ENCODE data around the gene GPR137B.

DNA sequence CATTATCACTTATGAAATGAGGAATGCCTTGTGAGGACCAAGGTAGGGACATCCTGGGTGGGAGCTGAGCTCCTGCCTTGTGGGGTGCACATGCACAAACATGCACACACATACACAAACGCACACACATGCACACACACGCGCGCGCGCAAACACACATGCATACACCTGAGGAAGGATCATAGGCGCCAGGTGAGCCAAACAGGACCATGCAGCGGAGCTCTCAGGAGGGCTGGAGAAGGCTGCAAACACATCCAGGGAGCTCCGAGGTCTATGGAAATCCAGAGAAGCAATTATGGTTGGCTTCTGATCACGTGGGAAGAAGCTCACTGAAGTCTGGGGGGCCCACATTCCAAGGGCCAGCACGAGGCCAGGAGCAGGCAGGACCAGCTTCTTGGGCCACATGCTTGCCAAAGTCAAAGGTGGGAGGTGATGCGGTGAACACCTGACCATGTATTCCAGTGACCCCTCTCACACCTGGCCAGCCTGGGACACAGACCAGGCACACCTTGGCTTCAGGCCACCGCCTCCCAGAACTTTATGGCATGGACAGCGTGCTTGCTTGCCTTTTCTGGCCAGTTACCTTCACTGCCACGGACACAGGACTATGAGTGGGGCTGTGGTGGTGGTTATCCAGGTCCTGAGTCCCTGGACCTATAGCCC, 13.6 kb downstream of the GPR137B start:
- TF ChIP-seq CTCF (IDR thresholded peaks at IDR 0.05): no peak
- TF ChIP-seq POLR2A (IDR thresholded peaks at IDR 0.05): no peak

Data from heart left ventricle (tissue), 13 donors.